Skeletal muscle cell (primary cell): ENCODE data around the gene RIMBP2.
"Not testable (repeated sequence)": the region's sequence is repeated elsewhere in the genome, so short reads cannot be mapped to it uniquely, and the experiment has no call there.

Experiments
- DNase-seq: peaks from one replicate; pipeline ENCODE4 v3.0.0-alpha.2; 2010; ENCODE audit warnings: low read depth
- H3K4me3 ChIP-seq: 2 replicates; pipeline ENCODE4 v1.5.1; 2011; ENCODE audit warnings: low read depth, mild to moderate bottlenecking, control low read depth, low read length, moderate library complexity

The RIMBP2 gene

GRCh38 chr12:130742716-130743115, 26.6 kb upstream of the RIMBP2 start:
- H3K4me3 ChIP-seq, result no peak overlapping the region
- DNase-seq, result no peak

- no peak overlapping the region for H3K4me3 ChIP-seq
- DNase-seq, result no peak
These were observed 26.0 kb upstream of the RIMBP2 start for GRCh38 chr12:130742112-130742511.

- H3K4me3 ChIP-seq, result no peak overlapping the region
- no peak for DNase-seq
These were observed 23.5 kb upstream of the RIMBP2 start for GRCh38 chr12:130739571-130739970.

GRCh38 chr12:130738403-130738802, 22.3 kb upstream of the RIMBP2 start:
- DNase-seq, result not testable (repeated sequence)

GRCh38 chr12:130737731-130738130, 21.6 kb upstream of the RIMBP2 start:
- DNase-seq, result no peak
- no peak overlapping the region for H3K4me3 ChIP-seq

More at GRCh38 chr12:130738403-130738802, 22.3 kb upstream of the RIMBP2 start:
- not testable (repeated sequence) for H3K4me3 ChIP-seq

GRCh38 chr12:130729344-130729743, 13.2 kb upstream of the RIMBP2 start:
- H3K4me3 ChIP-seq, result no peak overlapping the region
- DNase-seq, result no peak

GRCh38 chr12:130728158-130729058, 12.3 kb upstream of the RIMBP2 start:
- no peak for DNase-seq
- H3K4me3 ChIP-seq, result no peak overlapping the region

GRCh38 chr12:130719263-130719859, 3.3 kb upstream of the RIMBP2 start:
- H3K4me3 ChIP-seq, result no peak overlapping the region
- DNase-seq, result no peak

- H3K4me3 ChIP-seq, result no peak overlapping the region
- DNase-seq, result no peak
These were observed 1.7 kb upstream of the RIMBP2 start for GRCh38 chr12:130717752-130718151.

GRCh38 chr12:130716969-130717366, 869 bp upstream of the RIMBP2 start:
- no peak for DNase-seq
- H3K4me3 ChIP-seq, result peak overlapping the region; percentile 38

GRCh38 chr12:130715150-130715997, 725 bp downstream of the RIMBP2 start:
- DNase-seq, result no peak
- peak overlapping the region; percentile 38 for H3K4me3 ChIP-seq

- DNase-seq, result no peak
- H3K4me3 ChIP-seq, result peak overlapping the region; percentile 23
These were observed 1.4 kb downstream of the RIMBP2 start for GRCh38 chr12:130714591-130715149.

- no peak overlapping the region for H3K4me3 ChIP-seq
- DNase-seq, result no peak
These were observed 2.0 kb downstream of the RIMBP2 start for GRCh38 chr12:130714091-130714590.

- no peak overlapping the region for H3K4me3 ChIP-seq
- DNase-seq, result no peak
These were observed 2.5 kb downstream of the RIMBP2 start for GRCh38 chr12:130713581-130713991.

- DNase-seq, result no peak
- no peak overlapping the region for H3K4me3 ChIP-seq
These were observed 3.6 kb downstream of the RIMBP2 start for GRCh38 chr12:130712346-130713065.

GRCh38 chr12:130711756-130712155, 4.3 kb downstream of the RIMBP2 start:
- DNase-seq, result no peak
- no peak overlapping the region for H3K4me3 ChIP-seq

- no peak overlapping the region for H3K4me3 ChIP-seq
- DNase-seq, result no peak
These were observed 5.4 kb downstream of the RIMBP2 start for GRCh38 chr12:130710733-130711080.

GRCh38 chr12:130709971-130710732, 5.9 kb downstream of the RIMBP2 start:
- no peak for DNase-seq

More at GRCh38 chr12:130709971-130710732, 5.9 kb downstream of the RIMBP2 start:
- no peak overlapping the region for H3K4me3 ChIP-seq
